Activated B cell treated with CpG ODN at 0.5 μM for 24 hours (primary cell): Measurements from ENCODE around the gene TTC33. TPM values are rescaled to one million over a fixed set of nuclear protein-coding genes. Genes with fewer than 3 reads are reported as not detected.
"Not testable (repeated sequence)": the region's sequence is repeated elsewhere in the genome, so short reads cannot be mapped to it uniquely, and the experiment has no call there.

ENCODE experiments used
- ATAC-seq: fragments of 200-7000 bp; cut with Tn5 transposase; one replicate; pipeline ENCODE4 v1.10.0; 2021; ENCODE audit warnings: low read depth, mild to moderate bottlenecking, moderate library complexity
- CTCF ChIA-PET: fragments of 350-600 bp; sonication (Branson Sonifier 250); formaldehyde crosslinking; loops from one replicate; lab custom pipeline; 2021; ENCODE audit warnings: antibody characterized with exemption; lab: Charles Lee
- POLR2A ChIA-PET: fragments of 350-600 bp; sonication (Branson Sonifier 250); formaldehyde crosslinking; loops from one replicate; lab custom pipeline; 2021; ENCODE audit warnings: antibody characterized with exemption; lab: Charles Lee
- DNase-seq: peaks from one replicate; pipeline ENCODE4 v3.0.0; 2022
- H3K27ac Mint-ChIP-seq: one replicate; pipeline ENCODE4 v1.8.0; 2020; ENCODE audit warnings: mixed read lengths
- H3K27me3 Mint-ChIP-seq: one replicate; pipeline ENCODE4 v1.8.0; 2021; ENCODE audit warnings: mixed read lengths
- H3K36me3 Mint-ChIP-seq: one replicate; pipeline ENCODE4 v1.8.0; 2021; ENCODE audit warnings: low read depth, mixed read lengths
- H3K4me1 Mint-ChIP-seq: one replicate; pipeline ENCODE4 v1.8.0; 2021; ENCODE audit warnings: mixed read lengths
- H3K4me3 Mint-ChIP-seq: one replicate; pipeline ENCODE4 v1.8.0; 2020; ENCODE audit warnings: mild to moderate bottlenecking, mixed read lengths
- H3K9me3 Mint-ChIP-seq: one replicate; pipeline ENCODE4 v1.8.0; 2020; ENCODE audit warnings: mixed read lengths
- intact Hi-C: fragments of 100-400 bp; cut with micrococcal nuclease; formaldehyde crosslinking; loops from one replicate; pipeline ENCODE4 v1.15.1; 2024
- total RNA-seq: library from RNA; stranded (reverse); gene quantifications from 2 replicates; pipeline ENCODE4 v1.2.3, GENCODE V29; 2022
- TF ChIP-seq, protein P1 (sequence below): fragments of 200-600 bp; IDR thresholded peaks from one replicate; pipeline ENCODE4 v1.8.0; 2022; ENCODE audit warnings: antibody characterized with exemption, mild to moderate bottlenecking

The TTC33 gene
- total RNA-seq, 1 donor from 2014 or later: 9.2 TPM

DNA sequence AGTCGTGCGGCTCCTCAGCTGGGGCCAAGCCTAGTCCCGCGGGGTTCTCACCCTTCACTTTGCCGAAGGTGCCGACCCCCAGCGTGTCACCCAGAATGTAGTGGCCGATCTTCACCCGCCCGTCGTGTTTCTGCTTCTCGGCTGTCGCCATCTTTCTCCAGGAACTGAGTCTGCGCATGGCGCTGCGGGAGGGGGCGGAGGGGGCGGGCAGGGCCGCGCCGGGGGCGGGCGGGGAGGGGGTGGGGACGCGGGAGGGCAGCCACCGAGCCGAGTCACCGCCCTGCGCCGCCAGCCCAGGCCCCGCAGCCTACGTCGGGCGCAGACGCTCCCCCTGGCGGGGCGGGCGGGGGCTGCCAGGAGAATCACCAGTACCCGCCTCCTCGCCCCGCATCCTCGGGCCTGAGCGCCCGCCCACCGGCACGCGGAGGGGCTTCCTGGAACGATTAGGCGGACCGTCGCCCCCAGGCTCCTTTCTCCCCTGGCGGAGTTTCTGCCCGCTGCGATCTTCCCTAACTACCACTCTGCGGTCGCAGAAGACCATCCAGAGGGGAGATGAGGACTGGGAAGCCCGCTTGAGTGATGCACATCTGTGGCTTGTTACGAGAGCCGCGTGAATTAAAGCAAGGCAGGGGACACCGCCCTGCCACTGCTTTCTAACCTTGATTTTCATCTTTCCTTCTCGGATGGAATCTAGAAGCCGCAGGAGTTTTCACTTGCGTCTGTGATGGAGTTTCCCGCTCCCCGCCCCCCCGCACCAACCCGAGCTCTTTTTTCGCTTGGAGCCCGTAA is 42.4 kb upstream of the TTC33 start, which contains the start of gene PRKAA1:
Gene PRKAA1, minus strand, starts transcription at position 363 of the 789 bp plus-strand sequence. Its CDS starts 185 bp downstream, at position 178.
- Mint-ChIP-seq H3K4me1 (peaks cover 42% of the 10 kb centered on the region), H3K36me3 (peaks cover 16% of the 10 kb centered on the region), H3K9me3 (no peaks in the 10 kb centered on the region), H3K27ac (peak within 1 kb of the TSS; percentile 93), H3K4me3 (peak within 1 kb of the TSS; percentile 91), H3K27me3 (no peaks in the 10 kb centered on the region)
- intact Hi-C loops: loop anchor here (1.0 kb wide), 3 partner anchors 37 to 1725 kb away; partner anchors contain the start of genes RPL37 and TTC33
- TF ChIP-seq, protein P1, sequence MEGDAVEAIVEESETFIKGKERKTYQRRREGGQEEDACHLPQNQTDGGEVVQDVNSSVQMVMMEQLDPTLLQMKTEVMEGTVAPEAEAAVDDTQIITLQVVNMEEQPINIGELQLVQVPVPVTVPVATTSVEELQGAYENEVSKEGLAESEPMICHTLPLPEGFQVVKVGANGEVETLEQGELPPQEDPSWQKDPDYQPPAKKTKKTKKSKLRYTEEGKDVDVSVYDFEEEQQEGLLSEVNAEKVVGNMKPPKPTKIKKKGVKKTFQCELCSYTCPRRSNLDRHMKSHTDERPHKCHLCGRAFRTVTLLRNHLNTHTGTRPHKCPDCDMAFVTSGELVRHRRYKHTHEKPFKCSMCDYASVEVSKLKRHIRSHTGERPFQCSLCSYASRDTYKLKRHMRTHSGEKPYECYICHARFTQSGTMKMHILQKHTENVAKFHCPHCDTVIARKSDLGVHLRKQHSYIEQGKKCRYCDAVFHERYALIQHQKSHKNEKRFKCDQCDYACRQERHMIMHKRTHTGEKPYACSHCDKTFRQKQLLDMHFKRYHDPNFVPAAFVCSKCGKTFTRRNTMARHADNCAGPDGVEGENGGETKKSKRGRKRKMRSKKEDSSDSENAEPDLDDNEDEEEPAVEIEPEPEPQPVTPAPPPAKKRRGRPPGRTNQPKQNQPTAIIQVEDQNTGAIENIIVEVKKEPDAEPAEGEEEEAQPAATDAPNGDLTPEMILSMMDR: no peak
- peak; percentile 96 for ATAC-seq
- ChIA-PET POLR2A (interaction anchor here (0.6 to 1.6 kb wide), 10 partner anchors 10 to 1103 kb away, joined by 3 to 7 read pairs (median 4); partner anchors contain the start of gene CARD6), CTCF (interaction anchor here (0.5 to 1.1 kb wide), 2 partner anchors 35 to 317 kb away, joined by 4 read pairs; no protein-coding TSS in a partner anchor)
- DNase-seq: peak; percentile 93

GRCh38 chr5:40797273-40798011 is 41.7 kb upstream of the TTC33 start:
- intact Hi-C loops: loop anchor here (1.0 to 2.0 kb wide), 5 partner anchors 8 to 1724 kb away; partner anchors contain the start of genes RPL37 and TTC33
- TF ChIP-seq, protein P1: no peak
- peaks cover 16% of the 10 kb centered on the region for H3K36me3 Mint-ChIP-seq
- H3K27me3 Mint-ChIP-seq: no peaks in the 10 kb centered on the region
- H3K9me3 Mint-ChIP-seq: no peaks in the 10 kb centered on the region
- peaks cover 44% of the 10 kb centered on the region for H3K4me1 Mint-ChIP-seq
- peak overlapping the region; percentile 93 for H3K27ac Mint-ChIP-seq
- DNase-seq: peak; percentile 66
- POLR2A ChIA-PET: interaction anchor here (0.7 to 1.6 kb wide), 7 partner anchors 10 to 1102 kb away, joined by 3 to 6 read pairs (median 3); partner anchors contain the start of gene RPL37
- CTCF ChIA-PET: interaction anchor here (0.5 kb wide), 1 partner anchor 318 kb away, joined by 4 read pairs; no protein-coding TSS in a partner anchor
- ATAC-seq: peak; percentile 22
- H3K4me3 Mint-ChIP-seq: peak overlapping the region; percentile 91

- Mint-ChIP-seq H3K27me3 (no peaks in the 10 kb centered on the region), H3K36me3 (peaks cover 16% of the 10 kb centered on the region), H3K4me3 (peak overlapping the region; percentile 91), H3K9me3 (no peaks in the 10 kb centered on the region), H3K4me1 (peaks cover 46% of the 10 kb centered on the region), H3K27ac (peak overlapping the region; percentile 6)
- ATAC-seq (no peak), DNase-seq (no peak)
- POLR2A ChIA-PET: interaction anchor here (0.7 to 1.6 kb wide), 4 partner anchors 9 to 1847 kb away, joined by 3 to 6 read pairs (median 3); partner anchors contain the start of gene RPL37
- TF ChIP-seq, protein P1: no peak
- intact Hi-C loops: loop anchor here (2.0 kb wide), 1 partner anchor 116 kb away; no protein-coding TSS in a partner anchor
- CTCF ChIA-PET: no interaction called here
Measured at GRCh38 chr5:40796487-40796889, 40.7 kb upstream of the TTC33 start.

DNA sequence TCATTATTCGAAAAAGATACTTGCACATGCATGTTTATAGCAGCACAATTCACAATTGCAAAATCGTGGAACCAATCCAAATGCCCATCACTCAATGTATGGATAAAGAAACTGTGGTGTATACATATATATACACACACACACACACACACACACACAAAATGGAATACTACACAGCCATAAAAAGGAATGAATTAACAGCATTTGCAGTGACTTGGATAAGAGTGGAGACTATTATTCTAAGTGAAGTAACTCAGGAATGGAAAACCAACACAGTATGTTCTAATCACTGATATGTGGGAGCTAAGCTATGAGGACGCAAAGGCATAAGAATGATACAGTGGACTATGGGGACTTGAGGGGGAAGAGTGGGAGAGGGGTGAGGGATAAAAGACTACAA is 39.1 kb upstream of the TTC33 start:
- CTCF ChIA-PET, H3K9me3 Mint-ChIP-seq, H3K27ac Mint-ChIP-seq, H3K27me3 Mint-ChIP-seq, POLR2A ChIA-PET, DNase-seq, H3K4me3 Mint-ChIP-seq, intact Hi-C loops, ATAC-seq: not testable (repeated sequence)
- H3K4me1 Mint-ChIP-seq: peaks cover 54% of the 10 kb centered on the region
- H3K36me3 Mint-ChIP-seq: peaks cover 16% of the 10 kb centered on the region

DNA sequence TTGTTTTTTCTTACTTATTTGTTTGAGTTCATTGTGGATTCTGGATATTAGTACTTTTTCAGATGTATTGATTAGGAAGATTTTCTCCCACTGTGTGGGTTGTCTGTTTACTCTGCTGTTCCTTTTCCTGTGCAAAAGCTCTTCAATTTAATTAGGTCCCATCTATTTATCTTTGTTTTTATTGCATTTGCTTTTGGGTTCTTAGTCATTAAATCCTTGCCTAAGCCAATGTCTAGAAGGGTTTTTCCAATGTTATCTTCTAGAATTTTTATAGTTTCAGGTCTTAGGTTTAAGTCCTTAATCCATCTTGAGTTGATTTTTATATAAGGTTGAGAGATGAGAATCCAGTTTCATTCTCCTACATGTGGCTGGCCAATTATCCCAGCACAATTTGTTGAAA is 38.6 kb upstream of the TTC33 start:
- H3K27ac Mint-ChIP-seq, H3K27me3 Mint-ChIP-seq, POLR2A ChIA-PET, ATAC-seq, H3K4me3 Mint-ChIP-seq, intact Hi-C loops, DNase-seq, CTCF ChIA-PET, H3K9me3 Mint-ChIP-seq: not testable (repeated sequence)
- peaks cover 16% of the 10 kb centered on the region for H3K36me3 Mint-ChIP-seq
- peaks cover 54% of the 10 kb centered on the region for H3K4me1 Mint-ChIP-seq

- POLR2A ChIA-PET, H3K27ac Mint-ChIP-seq, CTCF ChIA-PET, ATAC-seq, intact Hi-C loops, H3K4me3 Mint-ChIP-seq, H3K27me3 Mint-ChIP-seq, H3K9me3 Mint-ChIP-seq, DNase-seq: not testable (repeated sequence)
- H3K36me3 Mint-ChIP-seq: peaks cover 30% of the 10 kb centered on the region
- peaks cover 55% of the 10 kb centered on the region for H3K4me1 Mint-ChIP-seq
Measured at GRCh38 chr5:40792691-40793090, 36.9 kb upstream of the TTC33 start.
